Activated CD4-positive, alpha-beta T cell treated with anti-CD3 and anti-CD28 coated beads, Interleukin-2, amount 10 ng/mL, durations not matched to agents 24 days and 14 days (primary cell): ENCODE results near the gene SMURF2. TPM values are rescaled to one million over a fixed set of nuclear protein-coding genes. Genes with fewer than 3 reads are reported as not detected.
"Not testable (repeated sequence)": the region's sequence is repeated elsewhere in the genome, so short reads cannot be mapped to it uniquely, and the experiment has no call there.

Experiments
- DNase-seq: peaks from one replicate; pipeline ENCODE4 v3.0.0; 2022
- H3K27ac Mint-ChIP-seq: one replicate; pipeline ENCODE4 v1.8.0; 2022; ENCODE audit warnings: mild to moderate bottlenecking, mixed read lengths
- H3K27me3 Mint-ChIP-seq: one replicate; pipeline ENCODE4 v1.8.0; 2022; ENCODE audit warnings: mixed read lengths
- H3K36me3 Mint-ChIP-seq: one replicate; pipeline ENCODE4 v1.8.0; 2022; ENCODE audit warnings: low read depth, mild to moderate bottlenecking, mixed read lengths
- H3K4me1 Mint-ChIP-seq: one replicate; pipeline ENCODE4 v1.8.0; 2021; ENCODE audit warnings: mixed read lengths
- H3K4me3 Mint-ChIP-seq: one replicate; pipeline ENCODE4 v1.8.0; 2022; ENCODE audit warnings: mild to moderate bottlenecking, moderate library complexity, mixed read lengths
- H3K9me3 Mint-ChIP-seq: one replicate; pipeline ENCODE4 v1.8.0; 2021; ENCODE audit warnings: mixed read lengths
- intact Hi-C: fragments of 100-400 bp; cut with micrococcal nuclease; formaldehyde crosslinking; loops from one replicate; pipeline ENCODE4 v1.15.1; 2023
- total RNA-seq: library from RNA; stranded (reverse); gene quantifications from 2 replicates; pipeline ENCODE4 v1.2.3, GENCODE V29; 2022

The SMURF2 gene
- total RNA-seq, 1 donor from 2014 or later, result 11.3 TPM

DNA sequence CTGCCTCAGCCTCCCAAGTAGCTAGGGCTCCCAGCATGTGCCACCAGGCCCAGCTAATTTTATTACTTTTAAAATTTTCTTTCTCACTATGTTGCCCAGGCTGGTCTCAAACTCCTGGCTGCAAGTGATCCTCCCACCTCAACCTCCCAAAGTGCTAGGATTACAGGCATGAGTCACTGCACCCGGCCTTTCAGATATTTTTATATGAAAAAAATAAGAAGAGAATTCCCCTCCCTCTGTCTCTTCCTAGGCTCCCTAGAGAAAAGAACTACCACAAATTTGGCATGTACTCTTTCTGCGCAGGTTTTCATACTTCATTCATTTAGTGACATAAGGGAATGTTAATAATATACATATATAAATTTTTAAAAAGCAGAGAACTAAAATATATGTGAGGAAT is 21.7 kb upstream of the SMURF2 start:
- intact Hi-C loops, result no loop called here
- Mint-ChIP-seq H3K9me3 (no peaks in the 10 kb centered on the region), H3K4me3 (no peak overlapping the region), H3K27ac (no peak overlapping the region), H3K27me3 (no peaks in the 10 kb centered on the region), H3K4me1 (no peaks in the 10 kb centered on the region), H3K36me3 (no peaks in the 10 kb centered on the region)
- no peak for DNase-seq

GRCh38 chr17:64682261-64683181 is 20.4 kb upstream of the SMURF2 start:
- Mint-ChIP-seq H3K27me3 (no peaks in the 10 kb centered on the region), H3K36me3 (no peaks in the 10 kb centered on the region), H3K4me3 (no peak overlapping the region), H3K9me3 (no peaks in the 10 kb centered on the region), H3K27ac (no peak overlapping the region), H3K4me1 (no peaks in the 10 kb centered on the region)
- no peak for DNase-seq
- intact Hi-C loops, result no loop called here

GRCh38 chr17:64679710-64680216 is 17.7 kb upstream of the SMURF2 start:
- intact Hi-C loops, result no loop called here
- no peaks in the 10 kb centered on the region for H3K36me3 Mint-ChIP-seq
- H3K27me3 Mint-ChIP-seq, result no peaks in the 10 kb centered on the region
- no peaks in the 10 kb centered on the region for H3K4me1 Mint-ChIP-seq
- H3K27ac Mint-ChIP-seq, result no peak overlapping the region
- H3K4me3 Mint-ChIP-seq, result no peak overlapping the region
- DNase-seq, result no peak
- H3K9me3 Mint-ChIP-seq, result no peaks in the 10 kb centered on the region

DNA sequence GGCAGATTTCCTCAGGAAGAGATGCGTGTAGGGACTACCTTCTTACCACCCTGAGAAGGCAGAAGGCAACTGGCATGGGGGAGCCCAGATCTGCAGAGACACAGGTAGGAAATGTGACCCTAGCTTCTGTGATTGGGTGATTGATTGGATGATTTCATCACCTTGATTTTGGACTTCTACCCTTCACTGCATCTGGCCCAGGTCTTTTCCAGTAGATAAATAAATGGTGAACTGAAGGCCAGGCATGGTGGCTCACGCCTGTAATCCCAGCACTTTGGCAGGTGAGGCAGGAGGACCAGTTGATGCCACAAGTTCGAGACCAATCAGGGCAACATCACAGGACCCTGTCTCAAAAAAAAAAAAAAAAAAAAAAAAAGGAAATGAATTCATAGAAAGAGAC is 14.7 kb upstream of the SMURF2 start:
- Mint-ChIP-seq H3K27me3 (no peaks in the 10 kb centered on the region), H3K4me3 (no peak overlapping the region), H3K36me3 (no peaks in the 10 kb centered on the region), H3K9me3 (no peaks in the 10 kb centered on the region), H3K4me1 (no peaks in the 10 kb centered on the region), H3K27ac (no peak overlapping the region)
- intact Hi-C loops, result no loop called here
- DNase-seq, result no peak

GRCh38 chr17:64670843-64671590 is 8.9 kb upstream of the SMURF2 start:
- intact Hi-C loops, H3K27me3 Mint-ChIP-seq, DNase-seq, H3K36me3 Mint-ChIP-seq, H3K9me3 Mint-ChIP-seq, H3K4me3 Mint-ChIP-seq, H3K27ac Mint-ChIP-seq, H3K4me1 Mint-ChIP-seq: not testable (repeated sequence)

- intact Hi-C loops, H3K4me1 Mint-ChIP-seq, H3K4me3 Mint-ChIP-seq, H3K27me3 Mint-ChIP-seq, H3K27ac Mint-ChIP-seq, DNase-seq, H3K36me3 Mint-ChIP-seq, H3K9me3 Mint-ChIP-seq: not testable (repeated sequence)
These were observed 6.0 kb upstream of the SMURF2 start for GRCh38 chr17:64667807-64668721.

GRCh38 chr17:64664299-64664981 is 2.3 kb upstream of the SMURF2 start:
- not testable (repeated sequence) for H3K27me3 Mint-ChIP-seq, H3K9me3 Mint-ChIP-seq, H3K36me3 Mint-ChIP-seq, H3K4me3 Mint-ChIP-seq, DNase-seq, H3K27ac Mint-ChIP-seq
- intact Hi-C loops, result loop anchor here (5.0 kb wide), 2 partner anchors 73 to 242 kb away; no protein-coding TSS in a partner anchor
- H3K4me1 Mint-ChIP-seq, result peaks cover 19% of the 10 kb centered on the region

DNA sequence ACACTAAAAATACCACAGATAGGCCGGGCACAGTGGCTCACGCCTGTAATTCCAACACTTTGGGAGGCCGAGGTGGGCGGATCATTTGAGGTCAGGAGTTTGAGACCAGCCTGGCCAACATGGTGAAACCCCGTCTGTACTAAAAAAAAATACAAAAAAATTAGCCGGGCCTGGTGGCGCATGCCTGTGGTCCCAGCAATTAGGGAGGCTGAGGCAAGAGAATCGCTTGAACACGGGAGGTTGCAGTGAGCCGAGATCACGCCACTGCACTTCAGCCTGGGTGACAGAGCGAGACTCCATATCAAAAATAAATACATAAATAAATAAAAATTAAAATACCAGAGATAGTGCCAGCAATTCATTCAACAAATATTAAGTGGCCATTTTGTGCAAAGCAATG is 1.7 kb upstream of the SMURF2 start:
- not testable (repeated sequence) for H3K9me3 Mint-ChIP-seq, H3K27me3 Mint-ChIP-seq, H3K36me3 Mint-ChIP-seq, H3K4me3 Mint-ChIP-seq, DNase-seq, H3K27ac Mint-ChIP-seq
- intact Hi-C loops, result loop anchor here (2.0 to 5.0 kb wide), 3 partner anchors 73 to 242 kb away; partner anchors contain the start of genes CEP95 and DDX5
- H3K4me1 Mint-ChIP-seq, result peaks cover 22% of the 10 kb centered on the region

DNA sequence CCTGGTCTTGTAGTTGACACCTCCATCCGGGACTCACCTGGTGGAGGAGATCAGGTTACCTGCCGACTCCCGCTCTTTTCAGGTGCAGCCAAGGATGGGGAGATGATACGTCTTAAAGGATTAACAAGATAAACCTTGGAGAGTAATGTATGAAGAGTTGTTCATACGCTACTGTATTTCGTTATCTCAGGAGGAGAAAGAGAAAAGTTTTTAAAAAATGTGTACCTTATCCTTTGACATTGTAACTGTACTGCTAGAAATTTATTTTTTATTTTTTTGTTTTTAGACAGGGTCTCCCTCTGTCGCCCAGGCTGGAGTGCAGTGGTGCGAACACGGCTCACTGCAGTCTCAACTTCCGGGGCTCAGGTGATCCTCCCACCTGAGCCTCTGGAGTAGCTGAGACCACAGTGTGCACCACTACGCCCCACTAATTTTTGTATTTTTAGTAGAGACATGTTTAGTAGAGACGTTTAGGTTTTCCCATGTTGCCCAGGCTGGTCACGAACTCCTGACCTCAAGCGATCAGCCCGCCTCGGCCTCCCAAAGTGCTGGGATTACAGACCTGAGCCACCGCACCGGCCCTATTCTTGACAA is 764 bp upstream of the SMURF2 start:
- Mint-ChIP-seq H3K27ac (peak overlapping the region; percentile 59), H3K9me3 (no peaks in the 10 kb centered on the region), H3K4me3 (peak overlapping the region; percentile 89), H3K27me3 (no peaks in the 10 kb centered on the region), H3K36me3 (peaks cover 6% of the 10 kb centered on the region), H3K4me1 (peaks cover 23% of the 10 kb centered on the region)
- intact Hi-C loops, result loop anchor here (2.0 to 5.0 kb wide), 3 partner anchors 74 to 241 kb away; partner anchors contain the start of genes CEP95 and DDX5
- no peak for DNase-seq

DNA sequence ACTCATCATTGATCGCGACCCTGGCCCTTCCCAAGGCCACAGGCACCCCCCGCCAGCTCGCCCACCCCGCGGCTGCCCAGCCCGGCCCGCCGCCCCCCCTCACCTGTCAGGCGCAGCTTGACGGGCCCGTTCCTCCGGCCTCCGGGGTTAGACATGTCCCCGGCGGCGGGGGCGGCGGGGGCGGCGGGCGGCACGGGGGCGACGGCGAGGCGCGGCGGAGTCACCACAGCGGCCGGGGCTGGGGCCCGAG is 456 bp downstream of the SMURF2 start:
- H3K27me3 Mint-ChIP-seq, result no peaks in the 10 kb centered on the region
- peaks cover 31% of the 10 kb centered on the region for H3K4me1 Mint-ChIP-seq

GRCh38 chr17:64660978-64661725 is 955 bp downstream of the SMURF2 start:
- not testable (repeated sequence) for H3K9me3 Mint-ChIP-seq, H3K27me3 Mint-ChIP-seq
- Mint-ChIP-seq H3K36me3 (peaks cover 10% of the 10 kb centered on the region), H3K4me1 (peaks cover 31% of the 10 kb centered on the region), H3K4me3 (peak overlapping the region; percentile 96), H3K27ac (peak overlapping the region; percentile 92)
- intact Hi-C loops, result loop anchor here (5.0 kb wide), 2 partner anchors 76 to 239 kb away; no protein-coding TSS in a partner anchor
- peak; percentile 78 for DNase-seq

More for the DNA sequence above, 456 bp downstream of the SMURF2 start:
- intact Hi-C loops, result loop anchor here (5.0 kb wide), 2 partner anchors 76 to 239 kb away; no protein-coding TSS in a partner anchor
- Mint-ChIP-seq H3K36me3 (peaks cover 10% of the 10 kb centered on the region), H3K27ac (peak overlapping the region; percentile 92), H3K4me3 (peak overlapping the region; percentile 96), H3K9me3 (no peaks in the 10 kb centered on the region)
- no peak for DNase-seq
